Endothelial cell of umbilical vein (primary cell): ENCODE measurements around the gene ITGA6. TPM values are rescaled to one million over a fixed set of nuclear protein-coding genes. Genes with fewer than 3 reads are reported as not detected.

Experiments
- BruUV-seq: library from RNA; stranded (reverse); fragments of 400-500 nt; replicated peaks from 2 replicates; lab custom pipeline; 2021; lab: Mats Ljungman, UMichigan
- CTCF ChIA-PET: fragments of 300-600, 350-600 bp; sonication (Branson Sonifier 250); formaldehyde crosslinking; loops from one replicate; lab custom pipeline; 2021; ENCODE audit warnings: antibody characterized with exemption, inconsistent platforms; lab: Charles Lee
- POLR2A ChIA-PET: fragments of 300-600, 350-600 bp; sonication (Branson Sonifier 250); formaldehyde crosslinking; loops from one replicate; lab custom pipeline; 2021; ENCODE audit warnings: antibody characterized with exemption, inconsistent platforms; lab: Charles Lee
- DNase-seq: peaks from one replicate; pipeline ENCODE4 v3.0.0-alpha.2; 2011; ENCODE audit warnings: low read depth, low spot score
- FAIRE-seq: peaks from 2 replicates; lab custom pipeline; 2011; peaks lifted over from hg19 to GRCh38; lab: Jason Lieb, UNC
- H2AFZ ChIP-seq: 2 replicates; pipeline ENCODE4 v1.6.0; 2012; ENCODE audit warnings: low read depth, low read length, control low read depth, inconsistent platforms
- H3K27ac ChIP-seq: 2 replicates; pipeline ENCODE4 v1.5.1; 2011; ENCODE audit warnings: low read depth, mild to moderate bottlenecking, control low read depth, low read length, moderate library complexity; ENCODE audit not compliant: insufficient read depth
- H3K27me3 ChIP-seq, 2 experiments: 2 replicates each; pipeline versions ENCODE4 v1.6.0 to v1.6.1; 2011; ENCODE audit warnings: low read length in 2 of 2, mixed read lengths in 1 of 2; ENCODE audit not compliant: control insufficient read depth in 2 of 2, insufficient read depth in 2 of 2
- H3K36me3 ChIP-seq, 2 experiments: 2 replicates in 1 of 2; 3 replicates in 1 of 2; pipeline ENCODE4 v1.5.1; 2011; ENCODE audit warnings: low read length in 2 of 2, mild to moderate bottlenecking in 1 of 2, moderate library complexity in 1 of 2; ENCODE audit not compliant: control insufficient read depth in 2 of 2, insufficient read depth in 2 of 2; ENCODE audit errors: extremely low read depth in 1 of 2
- H3K4me1 ChIP-seq: 3 replicates; pipeline ENCODE4 v1.5.1; 2011; ENCODE audit warnings: mild to moderate bottlenecking, low read length; ENCODE audit not compliant: control insufficient read depth, insufficient read depth; ENCODE audit errors: extremely low read depth
- H3K4me2 ChIP-seq: 2 replicates; pipeline ENCODE4 v1.6.1; 2011; ENCODE audit warnings: low read length, control low read depth, mixed read lengths; ENCODE audit not compliant: insufficient read depth
- H3K4me3 ChIP-seq, 3 experiments: fragments of 200-600 bp in 1 of 3; sonication (generic), shearing (Covaris generic) in 1 of 3; replicated peaks in 1 of 3; 2 replicates each; pipeline ENCODE4 v1.5.1; 2011 to 2016; ENCODE audit warnings: control low read depth in 3 of 3, low read length in 3 of 3, mild to moderate bottlenecking in 2 of 3, inconsistent platforms in 1 of 3, low read depth in 1 of 3, moderate library complexity in 1 of 3; ENCODE audit not compliant: insufficient read depth in 1 of 3
- H3K79me2 ChIP-seq: 2 replicates; pipeline ENCODE4 v1.6.0; 2012; ENCODE audit warnings: low read length, inconsistent platforms; ENCODE audit not compliant: control insufficient read depth, insufficient read depth
- H3K9ac ChIP-seq: replicated peaks from 2 replicates; pipeline ENCODE3; 2011; ENCODE audit warnings: low read length, control low read depth; ENCODE audit not compliant: insufficient read depth; ENCODE audit errors: extremely low read depth
- H3K9me1 ChIP-seq: replicated peaks from 3 replicates; pipeline ENCODE4 v1.6.0; 2011; ENCODE audit warnings: mild to moderate bottlenecking, low read length; ENCODE audit not compliant: control insufficient read depth, insufficient read depth; ENCODE audit errors: extremely low read depth
- H3K9me3 ChIP-seq: replicated peaks from 2 replicates; pipeline ENCODE4 v1.5.1; 2012; ENCODE audit warnings: low read length, inconsistent platforms; ENCODE audit not compliant: control insufficient read depth, insufficient read depth
- H4K20me1 ChIP-seq: replicated peaks from 2 replicates; pipeline ENCODE3; 2011; ENCODE audit warnings: mild to moderate bottlenecking, low read length; ENCODE audit not compliant: control insufficient read depth, insufficient read depth; ENCODE audit errors: extremely low read depth
- CTCF ChIP-seq, 2 donors: IDR thresholded peaks; 1 replicate in 1 of 2; 2 replicates in 1 of 2; pipeline ENCODE4 v1.5.1; 2011; ENCODE audit warnings: low read length in 2 of 2, mild to moderate bottlenecking in 2 of 2, moderate library complexity in 2 of 2, control low read depth in 1 of 2, inconsistent platforms in 1 of 2, low read depth in 1 of 2; ENCODE audit not compliant: insufficient read depth in 1 of 2; ENCODE audit errors: extremely low read depth in 1 of 2
- EZH2 ChIP-seq: IDR thresholded peaks from 2 replicates; pipeline ENCODE4 v1.6.1; 2012; ENCODE audit warnings: borderline replicate concordance, low read depth, mild to moderate bottlenecking, moderate library complexity, low read length, inconsistent platforms; ENCODE audit not compliant: severe bottlenecking
- FOS ChIP-seq: IDR thresholded peaks from 2 replicates; pipeline ENCODE4 v1.6.1; 2011; ENCODE audit warnings: mild to moderate bottlenecking, low read length, moderate library complexity, borderline replicate concordance; ENCODE audit not compliant: insufficient read depth
- GATA2 ChIP-seq: IDR thresholded peaks from 2 replicates; pipeline ENCODE4 v1.7.0; 2011; ENCODE audit warnings: low read depth, mild to moderate bottlenecking, moderate library complexity, mixed read lengths, low read length; ENCODE audit not compliant: insufficient read length, insufficient read depth
- JUN ChIP-seq: IDR thresholded peaks from 2 replicates; pipeline ENCODE4 v1.6.1; 2011; ENCODE audit warnings: borderline replicate concordance, low read depth; ENCODE audit not compliant: insufficient read length, insufficient read depth
- MYC ChIP-seq: IDR thresholded peaks from one replicate; pipeline ENCODE4 v1.6.1; 2011; ENCODE audit warnings: mild to moderate bottlenecking, low read depth, low read length
- POLR2A ChIP-seq: IDR thresholded peaks from 2 replicates; pipeline ENCODE4 v1.6.1; 2012; ENCODE audit warnings: low read depth, mild to moderate bottlenecking, control low read depth, low read length
- POLR2AphosphoS5 ChIP-seq: IDR thresholded peaks from 2 replicates; pipeline ENCODE4 v1.6.1; 2012; ENCODE audit warnings: low read depth, mild to moderate bottlenecking, control low read depth, low read length, moderate library complexity; ENCODE audit not compliant: insufficient read depth
- dilution Hi-C: fragments of 300-500 bp; cut with MboI; formaldehyde crosslinking; loops from one replicate; pipeline ENCODE4 v1.15.0; 2019; ENCODE audit warnings: low sequenced_read_pairs; ENCODE audit not compliant: extremely low pct_ligation_motif_present
- intact Hi-C: fragments of 100-400 bp; cut with micrococcal nuclease; formaldehyde crosslinking; loops from one replicate; pipeline ENCODE4 v1.10.0; 2022
- polyA plus RNA-seq, 4 experiments: library from polyadenylated mRNA; depleted of rRNA in 3 of 4; stranded (reverse) in 3 of 4; unstranded in 1 of 4; fragments of >200 nt; gene quantifications; 2 replicates each; pipeline versions ENCODE4 v1.2.1 to v1.2.3, GENCODE V29; 2011 to 2012; ENCODE audit warnings: missing spikeins in 1 of 4
- total RNA-seq: library from RNA; stranded (reverse); gene quantifications from 2 replicates; pipeline ENCODE4 v1.2.3, GENCODE V29; 2021
- TF ChIP-seq, protein P1 (sequence below): IDR thresholded peaks from 2 replicates; pipeline ENCODE4 v1.6.1; 2011; ENCODE audit not compliant: insufficient read depth, insufficient read length

Gene ITGA6
- total and polyA plus RNA-seq, 2 donors (not counting 3 experiments of a cell fraction or from before 2014, with no cell fraction given): 24.9 to 208 TPM

DNA sequence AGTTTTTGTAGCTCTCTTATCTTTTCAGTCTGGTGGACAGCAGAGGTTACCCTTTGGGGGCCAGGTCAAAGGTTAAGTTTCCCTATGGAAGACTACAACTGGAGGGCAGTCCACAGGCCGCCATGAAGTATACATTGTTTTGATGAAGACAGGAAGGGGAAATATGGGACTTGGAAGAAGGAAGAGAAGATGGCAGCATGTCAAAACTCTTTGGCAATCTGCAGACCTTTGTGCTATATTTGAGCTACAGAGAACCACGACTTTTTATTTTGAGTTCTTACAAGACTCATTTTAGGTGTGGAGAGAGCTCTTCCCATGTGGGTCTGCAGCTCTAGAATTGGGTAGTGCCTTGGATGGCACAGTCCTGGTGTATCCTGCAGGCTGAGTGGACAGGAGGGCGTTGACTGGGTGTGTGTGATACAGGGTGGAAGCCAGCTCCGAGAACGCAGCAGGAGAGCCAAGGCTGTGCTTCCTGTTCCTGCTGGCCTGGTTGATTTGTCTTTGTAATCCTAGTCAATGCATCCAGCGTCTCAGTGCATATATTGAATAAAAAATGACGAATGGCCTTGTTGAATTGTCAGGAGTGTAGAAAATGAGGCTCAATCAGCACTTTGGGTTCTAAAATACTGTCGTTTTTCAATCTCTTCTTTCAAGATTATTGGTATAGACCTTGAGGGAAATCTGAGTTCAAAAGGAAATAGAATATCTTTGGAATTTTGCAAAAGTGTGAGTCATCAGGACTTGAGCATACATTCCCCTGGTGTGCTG, 11.5 kb downstream of the ITGA6 start:
- Histone ChIP-seq H3K4me1 (peaks cover 67% of the 10 kb centered on the region), H2AFZ (peak overlapping the region; percentile 35), H3K9me1 (no peaks in the 10 kb centered on the region), H3K27me3 (no peaks in the 10 kb centered on the region), H3K4me2 (peak overlapping the region; percentile 71), H3K36me3 (no peaks in the 10 kb centered on the region), H3K27ac (peak overlapping the region; percentile 59), H3K4me3 (peak overlapping the region in 1 of 3 experiments; percentile 34), H3K79me2 (peaks cover 88% of the 10 kb centered on the region), H4K20me1 (no peaks in the 10 kb centered on the region), H3K9me3 (no peaks in the 10 kb centered on the region), H3K9ac (peak overlapping the region; percentile 47)
- FAIRE-seq (peak; percentile 90), DNase-seq (peak; percentile 71)
- TF ChIP-seq, protein P1, sequence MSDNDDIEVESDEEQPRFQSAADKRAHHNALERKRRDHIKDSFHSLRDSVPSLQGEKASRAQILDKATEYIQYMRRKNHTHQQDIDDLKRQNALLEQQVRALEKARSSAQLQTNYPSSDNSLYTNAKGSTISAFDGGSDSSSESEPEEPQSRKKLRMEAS: no peak
- TF ChIP-seq JUN (peak; percentile 89), GATA2 (peak; percentile 83), CTCF (IDR thresholded peaks at IDR 0.05; ENCODE audit: extremely low read depth in 1 of 2, insufficient read depth in 1 of 2, low read depth in 1 of 2, low read length in 2 of 2) (no peak), POLR2A (no peak), EZH2 (no peak), MYC (no peak), POLR2AphosphoS5 (peak; percentile 6), FOS (peak; percentile 90)
- ChIA-PET POLR2A (interaction anchor here (0.7 to 1.0 kb wide), 2 partner anchors 9 to 648 kb away, joined by 3 to 4 read pairs; no protein-coding TSS in a partner anchor), CTCF (interaction anchor here (1.1 to 7.5 kb wide), 6 partner anchors 10 to 207 kb away, joined by 3 to 112 read pairs (median 3); partner anchors contain the start of gene ITGA6)
- dilution Hi-C loops: loop anchor here (25.0 kb wide), 1 partner anchor 252 kb away; no protein-coding TSS in a partner anchor
- intact Hi-C loops: loop anchor here (1.0 kb wide), 1 partner anchor 12 kb away; the partner anchor contains the start of gene ITGA6
- BruUV-seq: no TSS peak
